Skeletal muscle tissue (tissue), 4 donors: Measurements from ENCODE around the gene KIFC3. TPM values are rescaled to one million over a fixed set of nuclear protein-coding genes. Genes with fewer than 3 reads are reported as not detected.
A peak's percentile ranks its signal among the peaks of the same experiment; 100 is the strongest.
"Not testable (repeated sequence)": the region's sequence is repeated elsewhere in the genome, so short reads cannot be mapped to it uniquely, and the experiment has no call there.

ENCODE experiments used
- H3K27ac ChIP-seq: one replicate; pipeline ENCODE4 v1.7.0; 2013; ENCODE audit warnings: mild to moderate bottlenecking, low read depth, low read length, inconsistent platforms
- H3K27me3 ChIP-seq, 3 donors: one replicate each; pipeline ENCODE4 v1.7.0; 2013; ENCODE audit warnings: low read length in 3 of 3; ENCODE audit not compliant: control insufficient read depth in 3 of 3, insufficient read depth in 3 of 3
- H3K36me3 ChIP-seq, 3 donors: one replicate each; pipeline ENCODE4 v1.7.0; 2013; ENCODE audit warnings: low read length in 3 of 3; ENCODE audit not compliant: control insufficient read depth in 3 of 3, insufficient read depth in 3 of 3
- H3K4me1 ChIP-seq, 3 donors: one replicate each; pipeline ENCODE4 v1.7.0; 2013; ENCODE audit warnings: low read length in 3 of 3, mild to moderate bottlenecking in 3 of 3; ENCODE audit not compliant: control insufficient read depth in 3 of 3, insufficient read depth in 3 of 3
- H3K4me3 ChIP-seq, 3 donors: one replicate each; pipeline ENCODE4 v1.7.0; 2013; ENCODE audit warnings: low read length in 3 of 3
- H3K9ac ChIP-seq, 3 donors: one replicate each; pipeline ENCODE4 v1.7.0; 2013; ENCODE audit warnings: low read length in 3 of 3, mild to moderate bottlenecking in 3 of 3, moderate library complexity in 2 of 3, low read depth in 1 of 3
- H3K9me3 ChIP-seq, 3 donors: one replicate each; pipeline ENCODE4 v1.7.0; 2013; ENCODE audit warnings: low read length in 3 of 3; ENCODE audit not compliant: control insufficient read depth in 3 of 3
- total RNA-seq: library from RNA; depleted of rRNA; stranded (reverse); fragments of >200 nt; gene quantifications from one replicate; pipeline ENCODE4 v1.2.3, GENCODE V29; 2014
- donor health status: Osteomylitis.

KIFC3 gene
- total RNA-seq, 1 donor from 2014 or later: 9.9 TPM

- Histone ChIP-seq H3K27ac (no peak overlapping the region), H3K4me3 (no peak overlapping the region), H3K4me1 (peaks cover 32 to 51% (median 45%) of the 10 kb centered on the region in 3 donors), H3K36me3 (no peaks in the 10 kb centered on the region), H3K9me3 (no peaks in the 10 kb centered on the region), H3K27me3 (no peaks in the 10 kb centered on the region), H3K9ac (no peak overlapping the region)
Observed at GRCh38 chr16:57814896-57815295, 12.6 kb upstream of the KIFC3 start.

- Histone ChIP-seq H3K27ac (no peak overlapping the region), H3K9me3 (no peaks in the 10 kb centered on the region), H3K36me3 (no peaks in the 10 kb centered on the region), H3K27me3 (no peaks in the 10 kb centered on the region), H3K9ac (no peak overlapping the region), H3K4me1 (peaks cover 41 to 53% (median 51%) of the 10 kb centered on the region in 3 donors), H3K4me3 (no peak overlapping the region)
Observed at GRCh38 chr16:57813466-57813865, 11.2 kb upstream of the KIFC3 start.

DNA sequence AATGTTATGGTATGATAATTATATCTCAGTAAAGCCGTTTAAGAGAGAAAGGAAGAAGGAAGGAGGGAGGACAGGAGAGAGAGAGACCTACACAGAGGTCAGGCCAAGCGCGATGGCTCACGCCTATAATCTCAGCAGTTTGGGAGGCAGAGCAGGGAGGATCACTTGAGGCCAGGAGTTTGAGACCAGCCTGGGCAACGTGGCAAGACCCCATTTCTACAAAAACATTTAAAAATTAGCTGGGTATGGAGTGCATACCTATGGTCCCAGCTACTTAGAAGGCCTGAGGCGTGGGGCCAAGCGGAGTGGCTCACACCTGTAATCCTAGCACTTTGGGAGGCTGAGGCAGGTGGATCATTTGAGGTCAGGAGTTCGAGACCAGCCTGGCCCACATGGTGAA is 9.0 kb upstream of the KIFC3 start:
- H3K9me3 ChIP-seq, H3K27ac ChIP-seq, H3K4me3 ChIP-seq, H3K36me3 ChIP-seq, H3K27me3 ChIP-seq, H3K9ac ChIP-seq: not testable (repeated sequence)
- peaks cover 41 to 46% (median 45%) of the 10 kb centered on the region in 3 donors for H3K4me1 ChIP-seq

- peaks cover 32 to 37% (median 36%) of the 10 kb centered on the region in 3 donors for H3K4me1 ChIP-seq
- H3K9me3 ChIP-seq: no peaks in the 10 kb centered on the region
- H3K36me3 ChIP-seq: no peaks in the 10 kb centered on the region
- peak overlapping the region in 1 of 3 donors; percentile 6 for H3K4me3 ChIP-seq
- peak overlapping the region in 2 of 3 donors; percentile 57 to 61 for H3K9ac ChIP-seq
- peak overlapping the region; percentile 42 for H3K27ac ChIP-seq
- no peaks in the 10 kb centered on the region for H3K27me3 ChIP-seq
Observed at GRCh38 chr16:57810197-57811031, 8.1 kb upstream of the KIFC3 start.

DNA sequence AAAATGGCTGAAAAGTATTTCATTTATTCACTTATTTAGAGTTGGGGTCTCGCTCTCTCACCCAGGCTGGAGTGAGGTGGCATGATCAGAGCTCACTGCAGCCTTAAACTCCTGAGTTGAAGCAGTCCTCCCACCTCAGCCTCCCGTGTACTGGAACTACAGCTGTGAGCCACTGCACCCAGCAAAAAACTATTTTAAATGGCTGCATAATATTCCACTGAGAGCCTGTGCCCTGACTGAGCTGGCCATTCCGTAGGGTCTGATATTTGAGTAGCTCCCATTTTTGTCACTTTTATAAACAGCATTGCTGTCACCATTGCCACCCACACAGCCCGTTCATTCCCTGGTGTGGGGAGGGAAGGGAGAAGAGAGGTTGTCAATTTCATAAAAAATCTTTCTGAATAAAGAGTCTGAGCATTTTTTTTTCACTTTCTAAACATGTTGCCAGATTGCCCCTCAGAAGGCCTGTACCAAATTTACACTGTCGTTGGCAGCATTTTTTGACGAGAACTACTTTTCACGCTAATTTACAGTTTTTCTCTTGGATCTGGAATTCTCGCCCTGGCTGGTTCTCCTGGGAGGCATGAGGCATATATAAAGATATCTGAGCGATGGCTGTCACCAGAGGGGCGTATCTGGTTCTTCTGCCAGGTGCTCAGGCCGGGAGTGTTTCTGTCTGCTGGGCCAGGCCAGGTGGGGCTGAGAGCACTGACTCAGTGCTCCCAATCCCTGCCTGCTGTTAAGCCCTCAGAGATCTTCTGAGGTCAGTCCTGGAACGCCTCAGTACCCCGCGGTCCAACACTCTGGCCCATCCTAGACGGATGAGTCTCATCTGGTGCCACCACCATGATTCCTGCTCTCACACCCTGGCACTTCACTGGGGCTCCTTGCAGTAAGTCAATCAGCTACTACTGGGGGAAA is 7.2 kb upstream of the KIFC3 start:
- Histone ChIP-seq H3K4me1 (peaks cover 28 to 32% (median 30%) of the 10 kb centered on the region in 3 donors), H3K9ac (peak overlapping the region in 2 of 3 donors; percentile 57 to 61), H3K27me3 (no peaks in the 10 kb centered on the region), H3K4me3 (no peak overlapping the region), H3K36me3 (no peaks in the 10 kb centered on the region), H3K27ac (peak overlapping the region; percentile 39), H3K9me3 (no peaks in the 10 kb centered on the region)

DNA sequence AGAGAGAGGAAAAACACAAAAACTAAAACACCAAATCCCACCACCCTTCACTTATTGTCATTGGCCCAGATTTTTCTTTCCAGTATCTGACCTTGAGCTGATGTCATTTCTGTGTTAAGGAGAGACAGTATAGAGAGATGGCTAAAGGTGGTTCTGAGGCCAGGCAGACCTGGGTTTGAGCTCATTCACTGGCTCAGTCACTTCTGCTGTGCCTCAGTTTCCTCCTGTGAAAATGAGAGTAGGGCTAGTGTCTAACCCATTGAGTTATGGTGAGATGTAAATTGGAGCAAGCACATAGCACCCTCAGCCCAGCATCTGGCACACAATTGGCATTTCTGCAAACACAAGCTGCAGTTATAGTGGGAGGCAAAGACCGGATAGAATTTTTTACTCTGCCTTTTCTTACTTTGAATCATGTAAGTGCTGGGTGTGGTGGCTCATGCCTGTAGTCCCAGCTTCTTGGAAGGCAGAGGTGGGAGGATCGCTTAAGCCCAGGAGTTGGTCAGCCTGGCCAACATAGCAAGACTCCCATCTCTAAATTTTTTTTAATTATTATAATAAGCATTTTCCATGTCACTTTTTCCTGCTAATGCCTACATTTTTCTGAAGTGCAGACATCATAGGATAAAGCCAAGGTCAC is 6.4 kb upstream of the KIFC3 start:
- H3K27ac ChIP-seq: no peak overlapping the region

DNA sequence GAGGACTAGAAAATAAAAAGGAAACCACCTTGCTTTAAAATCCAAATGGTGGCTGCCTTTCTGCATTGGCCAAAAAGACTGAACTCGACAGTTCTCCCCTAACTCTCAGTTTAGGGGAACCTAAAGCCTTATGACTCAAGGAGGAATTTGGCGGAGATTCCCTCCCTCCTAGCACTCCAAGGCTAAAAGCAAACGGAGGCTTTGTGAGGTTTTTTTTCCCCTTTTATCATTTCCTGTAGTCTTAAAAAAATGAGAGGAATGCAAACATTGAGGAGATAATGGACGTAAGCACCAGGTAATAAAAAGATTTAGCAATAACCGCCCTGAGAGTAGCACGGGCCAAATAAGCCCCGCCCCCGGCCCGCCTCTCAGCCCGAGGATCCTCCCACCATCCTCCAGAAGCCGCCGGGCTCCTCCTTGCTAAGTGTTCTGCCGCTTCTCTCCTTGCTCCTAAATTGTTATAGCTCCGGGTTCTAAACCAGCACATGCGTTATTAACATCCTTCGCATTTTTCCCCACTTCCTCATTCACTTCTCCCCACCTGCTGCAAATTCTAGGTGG is 5.8 kb upstream of the KIFC3 start:
- peak overlapping the region; percentile 2 to 52 (median 52) for H3K4me3 ChIP-seq
- H3K4me1 ChIP-seq: peaks cover 35 to 42% (median 37%) of the 10 kb centered on the region in 3 donors
- peak overlapping the region in 2 of 3 donors; percentile 41 to 43 for H3K9ac ChIP-seq
- no peak overlapping the region for H3K27ac ChIP-seq
- H3K9me3 ChIP-seq: no peaks in the 10 kb centered on the region
- no peaks in the 10 kb centered on the region for H3K36me3 ChIP-seq
- no peaks in the 10 kb centered on the region for H3K27me3 ChIP-seq

More for the DNA sequence above, 6.4 kb upstream of the KIFC3 start:
- Histone ChIP-seq H3K36me3 (no peaks in the 10 kb centered on the region), H3K9me3 (no peaks in the 10 kb centered on the region), H3K4me3 (peak overlapping the region in 2 of 3 donors; percentile 52), H3K9ac (peak overlapping the region in 1 of 3 donors; percentile 41), H3K4me1 (peaks cover 34 to 36% (median 36%) of the 10 kb centered on the region in 3 donors), H3K27me3 (no peaks in the 10 kb centered on the region)

DNA sequence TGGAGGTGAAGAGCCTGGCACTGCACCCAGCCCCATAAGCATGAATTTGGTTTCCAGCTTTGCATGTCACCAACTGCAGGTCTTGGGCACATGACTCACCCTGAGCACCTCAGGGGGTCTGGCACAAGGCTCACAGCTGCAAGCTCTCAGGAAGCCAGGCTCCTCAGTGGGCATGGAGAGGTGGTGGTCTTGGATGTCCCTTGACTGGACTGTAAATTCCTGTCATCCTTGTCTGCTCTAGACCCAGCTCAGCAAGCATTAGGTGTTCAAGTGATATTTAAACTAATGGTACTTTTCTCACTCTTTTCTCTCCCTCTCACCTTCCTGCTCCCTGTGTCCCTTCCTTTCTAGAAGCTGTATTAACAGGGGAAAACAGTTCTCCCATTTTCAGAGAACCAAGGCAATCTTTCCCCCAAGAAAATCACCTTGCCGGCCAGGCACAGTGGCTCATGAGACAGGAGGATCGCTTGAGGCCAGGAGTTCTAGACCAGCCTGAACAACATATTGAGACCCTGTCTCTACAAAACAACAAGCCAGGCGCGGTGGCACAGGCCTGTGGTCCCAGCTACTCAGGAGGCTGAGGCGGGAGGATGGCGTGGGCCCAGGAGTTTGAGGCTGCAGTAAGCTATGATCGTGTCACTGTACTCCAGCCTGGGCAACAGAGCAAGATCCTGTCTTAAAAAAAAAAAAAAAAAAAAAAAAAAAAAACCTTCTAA is 5.1 kb upstream of the KIFC3 start:
- Histone ChIP-seq H3K4me1 (peaks cover 37 to 44% (median 39%) of the 10 kb centered on the region in 3 donors), H3K4me3 (no peak overlapping the region), H3K9ac (no peak overlapping the region), H3K36me3 (no peaks in the 10 kb centered on the region), H3K27ac (no peak overlapping the region), H3K27me3 (no peaks in the 10 kb centered on the region), H3K9me3 (no peaks in the 10 kb centered on the region)

DNA sequence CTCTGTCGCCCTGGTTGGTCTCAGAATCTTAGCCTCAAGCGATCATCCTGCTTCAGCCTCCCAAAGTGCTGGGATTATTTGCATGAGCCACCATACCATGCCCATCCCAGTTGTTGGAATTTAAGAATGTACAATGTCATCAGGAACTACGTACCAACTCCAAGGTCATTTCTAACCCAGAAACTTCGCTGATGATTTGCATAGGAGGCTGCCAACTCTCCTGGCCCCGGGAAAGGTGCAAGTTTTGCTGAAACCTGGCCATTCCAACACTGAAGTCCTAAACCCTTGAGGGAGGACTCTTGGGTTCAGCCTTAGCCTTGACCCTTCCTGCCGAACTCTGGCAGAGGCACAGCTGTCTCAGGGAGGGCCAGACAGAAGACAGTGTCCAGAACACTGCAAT is 2.9 kb upstream of the KIFC3 start:
- Histone ChIP-seq H3K36me3 (no peaks in the 10 kb centered on the region), H3K27ac (no peak overlapping the region), H3K4me1 (peaks cover 46 to 55% (median 46%) of the 10 kb centered on the region in 3 donors), H3K9ac (no peak overlapping the region), H3K9me3 (no peaks in the 10 kb centered on the region), H3K4me3 (no peak overlapping the region), H3K27me3 (no peaks in the 10 kb centered on the region)
